OCI-LY3 (cell line): Measurements from ENCODE around the gene PHF14.

Source experiments
- H2AFZ ChIP-seq: fragments of 200-600, 300-600 bp; shearing (Covaris generic); 2 replicates; pipeline ENCODE4 v1.6.0; 2014; ENCODE audit warnings: antibody characterized with exemption, low read depth, low read length
- H3K27ac ChIP-seq: fragments of 200-600, 300-600 bp; sonication (generic); 2 replicates; pipeline ENCODE4 v1.5.1; 2014; ENCODE audit warnings: mild to moderate bottlenecking, low read length, moderate library complexity, mixed read lengths
- H3K27me3 ChIP-seq: fragments of 200-600, 300-600 bp; sonication (generic); 2 replicates; pipeline ENCODE4 v1.6.1; 2014; ENCODE audit warnings: low read depth, low read length, mixed read lengths
- H3K36me3 ChIP-seq: fragments of 200-600, 300-600 bp; sonication (generic); replicated peaks from 2 replicates; pipeline ENCODE3; 2014; ENCODE audit warnings: low read depth, low read length, mixed read lengths
- H3K4me1 ChIP-seq: fragments of 300-600, 200-600 bp; sonication (generic); 2 replicates; pipeline ENCODE4 v1.6.1; 2014; ENCODE audit warnings: low read length, mixed read lengths
- H3K4me2 ChIP-seq: fragments of 200-600, 300-600 bp; sonication (generic); 2 replicates; pipeline ENCODE4 v1.6.1; 2014; ENCODE audit warnings: low read length, mixed read lengths
- H3K4me3 ChIP-seq: fragments of 300-600, 200-600 bp; sonication (generic); 2 replicates; pipeline ENCODE4 v1.5.1; 2014; ENCODE audit warnings: antibody characterized with exemption, mild to moderate bottlenecking, low read length, moderate library complexity
- H3K79me2 ChIP-seq: fragments of 300-600, 200-600 bp; shearing (Covaris generic); 2 replicates; pipeline ENCODE4 v1.6.1; 2014; ENCODE audit warnings: mild to moderate bottlenecking, low read length, mixed read lengths
- H3K9ac ChIP-seq: fragments of 300-600, 200-600 bp; shearing (Covaris generic); 2 replicates; pipeline ENCODE4 v1.6.0; 2014; ENCODE audit warnings: mild to moderate bottlenecking, low read length, moderate library complexity
- H3K9me3 ChIP-seq: fragments of 200-600, 300-600 bp; shearing (Covaris generic); 2 replicates; pipeline ENCODE4 v1.6.1; 2014; ENCODE audit warnings: low read length, mixed read lengths; ENCODE audit not compliant: insufficient read depth
- H4K20me1 ChIP-seq: fragments of 200-600, 300-600 bp; sonication (generic); 2 replicates; pipeline ENCODE4 v1.6.1; 2016; ENCODE audit warnings: low read length, mixed read lengths; ENCODE audit not compliant: insufficient read depth
- EZH2phosphoT487 ChIP-seq: fragments of 200-600 bp; shearing (Covaris generic); IDR thresholded peaks from 2 replicates; pipeline ENCODE4 v1.6.1; 2018; ENCODE audit warnings: antibody characterized with exemption, mixed run types, low read depth
- TF ChIP-seq, protein P1 (sequence below): fragments of 200-600, 300-600 bp; sonication (generic); IDR thresholded peaks from 2 replicates; pipeline ENCODE4 v1.5.1; 2014; ENCODE audit warnings: antibody characterized with exemption, low read length, low read depth

Gene PHF14

DNA sequence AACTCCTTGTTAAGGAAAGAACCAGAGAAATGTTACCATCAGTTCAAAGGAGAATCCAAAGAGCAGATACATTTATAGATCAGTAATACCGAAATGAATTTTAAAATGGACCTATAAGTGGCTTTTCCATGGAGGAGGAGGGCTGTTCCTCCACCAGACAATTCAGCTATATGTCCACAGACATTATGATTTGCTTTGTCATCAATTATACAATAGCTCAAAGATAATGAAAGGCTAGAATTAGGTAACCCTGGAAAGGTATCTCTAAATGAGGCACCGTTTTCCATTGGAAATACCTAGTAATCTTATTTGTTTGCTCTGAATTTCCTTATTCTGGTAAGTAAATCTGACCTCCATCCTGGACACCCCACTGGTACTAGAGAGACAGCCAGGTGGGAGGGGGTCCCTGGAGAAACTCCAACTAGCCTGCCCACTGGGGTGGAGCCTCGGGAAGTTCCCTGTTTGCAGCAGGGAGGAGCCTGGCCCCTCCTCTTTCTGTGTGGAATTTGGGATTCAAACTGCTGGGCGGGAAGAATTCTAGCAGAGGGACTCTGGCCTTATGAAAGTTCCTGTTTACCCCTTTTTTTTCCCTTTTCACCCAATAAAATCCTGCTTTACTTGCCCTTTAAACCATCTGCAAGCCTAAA is 218.0 kb downstream of the PHF14 start:
- Histone ChIP-seq H3K4me3 (no peak overlapping the region), H3K36me3 (no peaks in the 10 kb centered on the region), H4K20me1 (no peaks in the 10 kb centered on the region), H3K27me3 (no peaks in the 10 kb centered on the region), H3K4me2 (no peak overlapping the region), H2AFZ (no peak overlapping the region), H3K79me2 (no peaks in the 10 kb centered on the region), H3K9me3 (no peaks in the 10 kb centered on the region), H3K27ac (no peak overlapping the region), H3K4me1 (no peaks in the 10 kb centered on the region), H3K9ac (no peak overlapping the region)
- TF ChIP-seq, protein P1, sequence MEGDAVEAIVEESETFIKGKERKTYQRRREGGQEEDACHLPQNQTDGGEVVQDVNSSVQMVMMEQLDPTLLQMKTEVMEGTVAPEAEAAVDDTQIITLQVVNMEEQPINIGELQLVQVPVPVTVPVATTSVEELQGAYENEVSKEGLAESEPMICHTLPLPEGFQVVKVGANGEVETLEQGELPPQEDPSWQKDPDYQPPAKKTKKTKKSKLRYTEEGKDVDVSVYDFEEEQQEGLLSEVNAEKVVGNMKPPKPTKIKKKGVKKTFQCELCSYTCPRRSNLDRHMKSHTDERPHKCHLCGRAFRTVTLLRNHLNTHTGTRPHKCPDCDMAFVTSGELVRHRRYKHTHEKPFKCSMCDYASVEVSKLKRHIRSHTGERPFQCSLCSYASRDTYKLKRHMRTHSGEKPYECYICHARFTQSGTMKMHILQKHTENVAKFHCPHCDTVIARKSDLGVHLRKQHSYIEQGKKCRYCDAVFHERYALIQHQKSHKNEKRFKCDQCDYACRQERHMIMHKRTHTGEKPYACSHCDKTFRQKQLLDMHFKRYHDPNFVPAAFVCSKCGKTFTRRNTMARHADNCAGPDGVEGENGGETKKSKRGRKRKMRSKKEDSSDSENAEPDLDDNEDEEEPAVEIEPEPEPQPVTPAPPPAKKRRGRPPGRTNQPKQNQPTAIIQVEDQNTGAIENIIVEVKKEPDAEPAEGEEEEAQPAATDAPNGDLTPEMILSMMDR = no peak
- no peak for TF ChIP-seq EZH2phosphoT487

GRCh38 chr7:11192506-11192905 is 218.8 kb downstream of the PHF14 start:
- Histone ChIP-seq H3K4me1 (no peaks in the 10 kb centered on the region), H3K9ac (no peak overlapping the region), H3K79me2 (no peaks in the 10 kb centered on the region), H3K4me2 (no peak overlapping the region), H3K9me3 (no peaks in the 10 kb centered on the region), H2AFZ (no peak overlapping the region), H3K4me3 (no peak overlapping the region), H4K20me1 (no peaks in the 10 kb centered on the region), H3K27ac (no peak overlapping the region), H3K27me3 (no peaks in the 10 kb centered on the region), H3K36me3 (no peaks in the 10 kb centered on the region)
- TF ChIP-seq, protein P1 = no peak

GRCh38 chr7:11193131-11193867 is 219.6 kb downstream of the PHF14 start:
- Histone ChIP-seq H2AFZ (no peak overlapping the region), H3K4me1 (no peaks in the 10 kb centered on the region), H3K36me3 (no peaks in the 10 kb centered on the region), H3K4me2 (no peak overlapping the region), H3K79me2 (no peaks in the 10 kb centered on the region), H3K9ac (no peak overlapping the region), H4K20me1 (no peaks in the 10 kb centered on the region), H3K27me3 (no peaks in the 10 kb centered on the region), H3K9me3 (no peaks in the 10 kb centered on the region), H3K27ac (no peak overlapping the region), H3K4me3 (no peak overlapping the region)
- TF ChIP-seq, protein P1 = no peak
- no peak for TF ChIP-seq EZH2phosphoT487

DNA sequence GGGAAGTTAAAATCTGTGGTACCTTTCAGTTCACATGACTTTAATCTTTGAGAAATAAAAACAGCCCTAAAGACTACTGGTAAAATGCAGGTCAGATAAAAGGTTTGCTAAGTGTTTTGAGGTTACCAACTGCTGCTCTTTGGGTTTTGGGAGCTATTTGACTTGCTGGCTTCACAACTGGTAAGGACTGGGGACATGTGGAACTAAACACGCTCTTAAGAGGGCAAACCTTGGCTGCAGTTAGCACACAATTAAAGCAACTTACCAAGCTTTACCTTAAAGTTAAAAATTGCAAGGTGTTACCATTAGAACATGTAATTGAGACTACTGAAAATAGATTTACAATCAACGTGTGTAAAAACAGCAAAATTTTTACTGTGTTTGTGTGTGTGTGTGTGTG is 220.2 kb downstream of the PHF14 start:
- H3K9me3 ChIP-seq = no peaks in the 10 kb centered on the region
- H3K4me2 ChIP-seq = no peak overlapping the region
- no peak overlapping the region for H3K4me3 ChIP-seq
- H3K4me1 ChIP-seq = no peaks in the 10 kb centered on the region
- H2AFZ ChIP-seq = no peak overlapping the region
- H3K36me3 ChIP-seq = no peaks in the 10 kb centered on the region
- H3K27ac ChIP-seq = no peak overlapping the region
- no peaks in the 10 kb centered on the region for H4K20me1 ChIP-seq
- no peaks in the 10 kb centered on the region for H3K79me2 ChIP-seq
- H3K9ac ChIP-seq = no peak overlapping the region
- no peaks in the 10 kb centered on the region for H3K27me3 ChIP-seq
- TF ChIP-seq, protein P1 = no peak
- TF ChIP-seq EZH2phosphoT487 = no peak
